Measurements from ENCODE around the gene SURF4.

DNA sequence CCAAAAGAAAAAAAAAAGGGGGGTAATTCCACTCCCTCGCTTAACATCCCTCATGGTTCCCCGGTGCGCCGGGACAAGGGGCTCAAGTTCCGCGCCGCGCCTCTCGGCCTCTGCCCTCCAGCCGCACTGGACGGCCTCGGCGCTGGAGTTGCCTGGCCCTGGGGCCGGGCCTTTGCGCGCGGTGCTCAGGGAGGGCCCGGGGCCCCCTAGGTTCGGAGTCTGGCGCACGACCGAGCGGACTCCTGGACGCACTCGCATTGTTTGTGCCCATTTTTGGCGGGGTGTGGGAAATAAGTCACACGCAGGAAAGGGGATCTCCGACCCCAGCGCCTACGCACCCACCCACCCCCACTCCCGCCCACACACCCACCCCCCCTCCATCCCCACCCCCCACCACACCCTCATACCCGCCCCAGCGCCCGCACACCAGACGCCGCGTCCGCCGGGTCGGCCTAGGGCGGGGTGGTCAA is 28.3 kb downstream of the SURF4 start:
- TF ChIP-seq, protein P1, sequence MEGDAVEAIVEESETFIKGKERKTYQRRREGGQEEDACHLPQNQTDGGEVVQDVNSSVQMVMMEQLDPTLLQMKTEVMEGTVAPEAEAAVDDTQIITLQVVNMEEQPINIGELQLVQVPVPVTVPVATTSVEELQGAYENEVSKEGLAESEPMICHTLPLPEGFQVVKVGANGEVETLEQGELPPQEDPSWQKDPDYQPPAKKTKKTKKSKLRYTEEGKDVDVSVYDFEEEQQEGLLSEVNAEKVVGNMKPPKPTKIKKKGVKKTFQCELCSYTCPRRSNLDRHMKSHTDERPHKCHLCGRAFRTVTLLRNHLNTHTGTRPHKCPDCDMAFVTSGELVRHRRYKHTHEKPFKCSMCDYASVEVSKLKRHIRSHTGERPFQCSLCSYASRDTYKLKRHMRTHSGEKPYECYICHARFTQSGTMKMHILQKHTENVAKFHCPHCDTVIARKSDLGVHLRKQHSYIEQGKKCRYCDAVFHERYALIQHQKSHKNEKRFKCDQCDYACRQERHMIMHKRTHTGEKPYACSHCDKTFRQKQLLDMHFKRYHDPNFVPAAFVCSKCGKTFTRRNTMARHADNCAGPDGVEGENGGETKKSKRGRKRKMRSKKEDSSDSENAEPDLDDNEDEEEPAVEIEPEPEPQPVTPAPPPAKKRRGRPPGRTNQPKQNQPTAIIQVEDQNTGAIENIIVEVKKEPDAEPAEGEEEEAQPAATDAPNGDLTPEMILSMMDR (IDR thresholded peaks at IDR 0.05; ENCODE audit: borderline replicate concordance, extremely low read depth, low read length, poor library complexity, severe bottlenecking): no peak
- TF ChIP-seq EZH2 (IDR thresholded peaks at IDR 0.05; ENCODE audit: borderline replicate concordance, low read depth, low read length, severe bottlenecking): no peak
